ENCODE results near the gene LDB2.

DNA sequence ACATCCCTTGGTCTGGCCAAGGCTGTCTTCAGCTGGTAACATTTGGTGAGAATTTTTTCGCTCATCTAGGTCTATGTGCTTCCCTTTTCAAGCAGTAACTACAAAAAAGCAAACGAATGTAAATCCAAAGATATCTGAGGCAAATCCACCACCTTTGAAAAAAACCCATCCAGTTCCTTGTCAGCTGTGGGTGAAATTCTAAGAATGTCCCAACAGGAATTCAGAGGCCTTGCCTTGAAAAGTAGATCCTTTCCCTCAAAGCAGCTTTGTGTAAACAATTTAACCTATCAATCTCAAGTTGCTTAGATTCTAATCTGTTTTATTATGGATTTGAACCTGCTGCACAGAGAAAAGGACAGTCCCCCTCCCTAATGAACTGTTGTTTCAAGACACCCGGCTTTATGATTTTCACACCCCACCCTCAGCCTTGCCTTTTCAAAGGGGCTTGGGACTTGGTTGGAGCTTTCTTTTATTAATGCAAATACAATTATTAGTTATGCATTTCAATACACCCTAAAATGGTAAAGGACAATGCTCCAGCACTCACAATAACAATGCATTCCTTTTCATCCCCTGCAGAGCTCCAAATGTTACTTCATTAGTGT, 166.6 kb downstream of the LDB2 start:
- TF ChIP-seq POLR2A (IDR thresholded peaks at IDR 0.05; ENCODE audit: low read length) (no peak), GATA1 (IDR thresholded peaks at IDR 0.05; ENCODE audit: low read depth, low read length) (no peak)

Measured in erythroblast (primary cell).